Activated CD8-positive, alpha-beta memory T cell treated with anti-CD3 and anti-CD28 coated beads for 48 hours (primary cell): ENCODE results near the gene GALNT12.

Experiments used
- DNase-seq, 3 experiments: peaks; one replicate each; pipeline ENCODE4 v3.0.0-alpha.2; 2020; ENCODE audit warnings: low read depth in 2 of 3, low spot score in 2 of 3

The GALNT12 gene

DNA sequence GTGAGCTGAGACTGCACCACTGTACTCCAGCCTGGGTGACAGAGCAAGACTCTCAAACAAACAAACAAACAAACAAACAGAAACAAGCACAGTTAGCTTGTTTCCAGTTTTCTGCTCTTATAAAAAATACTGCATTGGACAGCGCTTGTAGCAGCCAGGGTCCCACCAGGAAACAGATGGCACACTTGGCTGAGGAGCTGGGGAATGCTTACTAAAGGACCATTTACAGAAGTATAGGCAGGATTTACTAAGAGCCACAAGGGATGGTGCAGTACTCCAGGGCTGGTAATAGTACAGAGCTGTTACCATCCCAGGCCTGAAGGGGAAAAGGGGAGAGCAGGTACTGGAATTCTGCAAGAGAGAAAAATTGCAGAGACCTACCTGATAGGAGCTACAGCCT is 5.9 kb upstream of the GALNT12 start:
- DNase-seq = no peak

DNA sequence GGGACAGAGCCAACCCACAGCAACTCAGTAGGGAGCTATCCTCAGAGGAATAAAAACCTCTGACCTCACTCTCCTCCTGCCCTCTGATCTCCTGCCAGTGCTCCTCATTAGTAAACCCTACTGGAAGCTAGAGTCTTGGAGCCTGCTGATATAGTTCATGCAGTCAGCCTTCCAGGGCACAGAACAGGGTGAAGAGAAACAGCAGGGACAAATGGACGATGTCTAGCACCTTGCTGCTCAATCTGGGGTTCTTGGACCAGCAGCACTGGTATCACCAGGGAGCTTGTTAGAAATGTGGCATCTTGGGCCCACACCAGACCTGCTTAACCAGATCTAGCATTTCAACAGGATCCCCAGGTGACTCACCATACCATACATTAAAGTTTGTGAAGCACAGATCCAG is 5.5 kb upstream of the GALNT12 start:
- no peak for DNase-seq

DNA sequence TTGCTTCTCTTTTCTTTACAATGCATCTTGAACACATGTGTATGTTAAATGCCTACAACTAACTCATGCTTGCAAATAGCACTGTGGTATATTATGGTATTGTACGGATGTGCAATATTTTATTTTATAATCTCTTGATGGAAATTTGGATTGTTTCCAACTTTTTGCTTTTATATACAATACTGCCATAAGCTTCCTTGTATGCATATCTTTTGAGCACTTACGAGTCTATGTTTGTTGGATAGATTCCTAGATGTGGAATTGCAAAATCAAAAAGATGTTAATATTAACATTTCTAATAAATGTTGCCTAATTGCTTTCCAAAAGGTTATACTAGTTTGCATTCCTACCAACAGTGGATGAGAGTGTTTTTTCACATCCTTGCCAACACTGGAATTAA is 3.4 kb upstream of the GALNT12 start:
- DNase-seq = no peak

DNA sequence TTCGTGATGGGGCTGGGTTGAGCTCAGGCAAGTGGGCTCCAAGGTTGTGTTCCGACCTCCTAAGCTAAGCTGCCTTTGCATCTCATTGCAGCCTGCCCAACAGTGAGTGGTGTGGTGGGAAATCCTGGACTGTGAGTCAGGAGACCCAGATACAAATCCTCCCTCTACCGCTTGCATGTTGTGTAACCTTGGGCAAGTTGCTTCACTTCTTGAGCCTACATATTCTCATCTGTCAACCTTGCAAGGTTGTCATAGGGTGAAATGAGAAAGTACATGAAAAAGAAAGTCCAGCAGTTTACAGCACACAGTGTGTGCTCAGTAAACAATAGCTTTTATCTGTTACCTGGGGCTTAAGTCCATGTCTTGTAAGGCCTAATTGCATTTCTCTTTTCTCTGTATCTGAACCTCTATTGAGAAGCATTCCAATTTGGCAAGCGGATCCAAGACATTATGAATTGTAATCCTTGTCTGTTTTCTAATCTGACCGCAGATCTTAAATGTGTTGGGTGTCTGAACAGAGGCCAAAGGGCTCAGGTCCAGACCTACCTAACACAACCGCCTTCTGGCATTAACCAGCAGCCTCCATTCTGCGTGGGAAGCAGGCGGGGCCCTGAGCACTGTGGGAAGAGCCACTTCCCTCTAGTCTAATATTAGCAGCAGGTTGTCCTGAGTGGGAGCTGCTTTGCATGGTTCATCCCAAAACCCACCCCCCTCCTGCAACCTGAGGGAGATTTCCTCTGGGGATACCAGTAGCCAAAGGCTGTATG is 1.8 kb upstream of the GALNT12 start:
- DNase-seq = no peak

DNA sequence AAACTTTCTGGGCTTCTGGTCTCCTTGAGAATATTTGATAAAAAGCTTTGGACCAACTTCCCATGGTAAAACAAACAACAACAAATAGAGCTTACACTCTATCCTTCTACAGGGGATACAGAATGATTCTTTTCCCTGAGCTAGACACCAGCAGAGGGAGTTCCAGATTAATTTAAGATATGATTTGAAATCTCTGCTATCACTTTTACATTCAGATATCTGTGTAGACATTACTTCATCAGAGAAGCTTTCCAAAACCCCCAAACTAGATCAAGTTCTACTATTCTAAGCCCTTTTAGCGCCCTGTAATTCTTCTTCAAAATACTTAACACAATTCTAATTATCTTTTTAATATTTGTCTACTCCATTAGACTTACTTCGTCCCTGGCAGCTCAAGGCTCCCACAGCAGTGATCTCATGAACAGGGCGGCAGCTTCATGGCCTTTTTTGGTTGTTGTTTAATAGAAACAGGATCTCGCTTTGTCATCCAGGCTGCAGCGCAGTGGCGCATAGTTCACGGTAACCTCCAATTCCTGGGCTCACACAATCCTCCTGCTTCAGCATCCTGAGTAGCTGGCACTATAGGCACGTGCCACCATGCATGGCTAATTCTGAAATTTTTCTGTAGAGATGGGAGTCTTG is 955 bp upstream of the GALNT12 start:
- DNase-seq = no peak

DNA sequence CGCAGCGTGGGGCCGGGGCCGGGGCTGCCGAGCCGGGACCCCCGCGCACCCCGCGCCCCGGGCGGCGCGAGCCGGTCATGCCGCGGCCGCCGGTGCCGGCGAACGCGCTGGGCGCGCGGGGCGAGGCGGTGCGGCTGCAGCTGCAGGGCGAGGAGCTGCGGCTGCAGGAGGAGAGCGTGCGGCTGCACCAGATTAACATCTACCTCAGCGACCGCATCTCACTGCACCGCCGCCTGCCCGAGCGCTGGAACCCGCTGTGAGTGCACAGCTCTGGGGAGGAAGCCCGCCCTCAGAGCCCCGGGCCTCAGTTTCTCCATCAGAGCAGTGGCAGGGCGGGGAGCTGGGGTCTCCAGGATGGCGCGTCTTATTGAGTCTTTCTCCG is 335 bp downstream of the GALNT12 start:
- DNase-seq = no peak

DNA sequence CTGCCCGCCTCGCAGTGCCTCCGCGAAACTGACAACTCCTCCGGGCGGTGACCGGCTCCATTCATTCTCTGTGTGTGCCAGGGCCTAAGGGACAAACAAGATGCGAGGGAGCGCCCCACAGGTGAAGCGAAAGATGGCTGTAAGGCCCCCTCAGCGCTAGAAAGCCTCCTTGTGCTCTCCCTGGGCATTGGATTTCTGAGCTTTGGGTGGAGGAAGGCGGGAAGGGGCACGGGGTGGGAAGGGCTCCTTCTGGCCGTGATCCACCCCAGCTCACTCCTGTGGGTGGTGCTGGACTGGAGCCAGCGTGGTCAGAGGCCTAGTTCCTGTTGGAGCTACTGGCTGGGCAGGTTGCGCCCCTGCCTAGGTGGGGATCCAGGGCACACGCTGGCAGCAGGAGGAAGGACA is 943 bp downstream of the GALNT12 start:
- no peak for DNase-seq

DNA sequence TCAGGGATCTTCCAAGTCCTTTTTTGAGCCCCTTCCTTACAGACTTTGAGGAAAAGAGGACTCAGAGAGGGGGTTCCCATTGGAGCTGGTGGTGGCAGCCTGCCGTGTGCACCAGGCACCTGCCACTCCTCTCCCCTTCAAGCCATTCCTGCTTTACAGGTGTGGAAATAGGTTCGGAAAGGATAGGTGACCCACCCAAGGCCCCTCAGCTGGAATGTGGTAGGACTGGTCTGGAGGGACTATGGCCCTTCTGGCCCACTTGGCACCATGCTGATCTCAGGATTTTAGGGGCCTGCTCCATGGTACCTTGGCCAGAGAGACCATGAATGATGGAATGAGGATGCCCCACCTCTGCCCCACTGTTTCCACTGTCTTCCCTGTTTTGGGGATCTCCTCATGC is 1.4 kb downstream of the GALNT12 start:
- no peak for DNase-seq

DNA sequence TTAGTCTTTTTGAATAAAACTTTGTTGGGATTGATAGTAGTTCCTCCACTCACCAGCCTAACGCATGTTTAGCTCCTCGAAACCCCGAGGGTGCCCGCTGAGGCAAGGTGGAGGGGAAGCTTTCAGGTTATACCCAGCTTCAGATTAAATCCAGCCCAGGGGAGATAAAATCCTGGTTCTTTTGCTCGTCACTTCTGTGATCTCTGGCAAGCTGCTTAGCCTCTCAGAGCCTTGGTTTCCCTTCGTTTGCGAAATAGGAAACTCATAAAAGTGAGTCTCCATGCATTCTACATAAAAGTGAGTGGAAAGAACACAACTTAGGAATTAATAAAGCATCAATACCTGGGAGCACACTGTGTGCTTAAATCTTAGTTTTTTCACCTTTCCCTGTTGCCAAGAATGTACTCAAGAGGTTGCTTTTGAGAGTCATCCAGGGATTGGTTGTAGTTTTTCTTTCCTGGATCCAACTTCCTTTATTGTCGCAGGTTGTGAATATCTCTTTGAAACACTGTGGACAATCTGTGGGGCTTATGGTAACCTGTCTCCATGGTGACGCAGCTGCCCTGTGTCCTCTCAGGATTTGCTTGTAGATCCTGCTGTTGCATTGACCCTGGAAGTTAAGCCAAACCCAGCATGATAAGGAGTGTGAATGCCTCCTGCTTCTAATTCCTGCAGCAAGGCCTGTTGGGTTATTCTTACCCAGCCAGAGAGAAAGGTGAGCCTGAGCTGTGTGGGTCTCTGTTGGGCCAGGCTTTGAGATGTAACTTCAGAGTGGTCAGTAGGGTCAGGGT is 2.0 kb downstream of the GALNT12 start:
- no peak for DNase-seq

DNA sequence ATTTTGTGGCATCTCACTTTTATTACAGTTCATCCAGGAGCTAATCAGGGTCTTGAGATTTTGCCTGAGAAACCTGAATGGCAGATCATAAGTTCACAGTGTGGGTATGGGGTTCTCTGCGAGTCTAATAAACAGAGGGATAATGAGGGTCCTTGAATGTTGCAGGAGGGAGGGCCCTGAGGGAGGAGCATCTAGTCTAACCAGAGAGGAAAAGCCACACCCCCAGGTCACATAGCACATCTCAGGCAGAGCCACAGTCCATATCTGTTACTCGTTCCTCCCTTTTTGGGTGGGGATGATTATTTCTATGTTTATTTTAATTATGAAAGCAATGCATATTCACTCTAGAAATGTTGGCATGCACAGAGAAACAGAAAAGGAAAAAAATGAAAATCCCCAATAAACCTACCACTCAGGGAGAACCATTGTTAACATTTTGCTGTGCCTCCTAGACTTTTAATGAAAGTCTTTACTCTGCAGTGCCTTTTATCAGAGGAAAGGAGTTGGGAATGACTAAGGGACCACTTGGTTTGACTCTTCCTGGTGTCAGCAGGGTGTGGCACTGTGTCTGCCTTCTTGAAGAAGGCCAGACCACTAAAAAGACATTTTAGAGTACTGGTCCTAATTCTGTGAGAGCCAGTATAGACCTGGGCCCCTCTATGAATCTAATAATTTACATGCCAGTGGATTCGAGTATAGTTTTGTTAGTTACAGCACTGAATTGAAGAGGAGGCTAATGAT is 2.8 kb downstream of the GALNT12 start:
- DNase-seq = no peak

DNA sequence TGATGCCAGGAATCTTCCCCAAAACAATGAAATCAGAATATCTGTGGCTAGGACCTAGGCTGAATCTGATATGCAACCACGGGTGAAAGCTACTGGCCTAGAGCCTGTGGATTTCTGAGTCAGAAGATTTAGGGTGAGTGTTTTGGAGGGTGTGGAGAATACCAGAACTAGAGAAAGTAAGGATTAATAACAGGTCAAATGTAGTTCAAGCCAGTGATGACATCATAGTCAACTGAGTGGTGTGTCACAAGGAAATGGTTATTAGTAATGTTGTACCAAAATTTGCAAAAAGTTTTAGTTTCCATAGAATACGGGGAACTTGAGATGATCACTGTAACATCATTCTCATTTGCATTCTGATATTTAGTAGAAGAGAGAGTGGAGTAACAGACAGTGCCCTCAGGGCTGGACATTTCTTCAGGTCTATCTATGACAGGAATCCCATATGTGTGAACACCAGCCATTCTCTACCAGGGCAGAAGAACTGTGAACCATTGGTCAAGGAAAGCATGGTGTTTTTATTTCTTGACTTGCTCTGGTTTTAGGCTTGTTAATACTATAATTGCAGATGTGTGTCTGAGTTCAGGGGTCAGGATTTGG is 3.7 kb downstream of the GALNT12 start:
- DNase-seq = no peak

DNA sequence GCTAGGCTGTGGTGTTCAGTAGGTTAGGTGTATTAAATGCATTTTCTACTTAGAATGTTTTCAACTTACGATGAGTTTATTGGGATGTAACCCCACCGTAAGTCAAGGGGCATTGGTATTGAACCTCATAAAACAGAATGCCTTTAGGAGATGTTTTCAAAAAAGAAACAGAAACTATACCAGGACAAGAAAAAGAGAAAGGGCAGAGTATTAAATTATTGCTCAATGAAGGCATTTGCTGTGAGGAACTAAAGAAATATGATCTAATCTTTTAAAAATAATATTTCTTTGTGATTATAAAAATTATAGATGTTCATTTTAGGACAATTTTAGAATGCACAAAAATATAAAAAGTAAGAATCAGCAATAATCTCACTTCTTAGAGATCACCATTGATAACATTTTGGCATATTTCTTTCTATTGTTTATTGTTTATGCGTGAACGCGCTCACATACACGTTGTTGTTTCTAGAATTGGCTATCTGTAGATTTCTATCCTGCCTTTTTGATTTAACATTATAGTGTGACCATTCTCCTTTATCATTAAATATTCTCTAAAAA is 8.0 kb downstream of the GALNT12 start:
- DNase-seq = no peak

DNA sequence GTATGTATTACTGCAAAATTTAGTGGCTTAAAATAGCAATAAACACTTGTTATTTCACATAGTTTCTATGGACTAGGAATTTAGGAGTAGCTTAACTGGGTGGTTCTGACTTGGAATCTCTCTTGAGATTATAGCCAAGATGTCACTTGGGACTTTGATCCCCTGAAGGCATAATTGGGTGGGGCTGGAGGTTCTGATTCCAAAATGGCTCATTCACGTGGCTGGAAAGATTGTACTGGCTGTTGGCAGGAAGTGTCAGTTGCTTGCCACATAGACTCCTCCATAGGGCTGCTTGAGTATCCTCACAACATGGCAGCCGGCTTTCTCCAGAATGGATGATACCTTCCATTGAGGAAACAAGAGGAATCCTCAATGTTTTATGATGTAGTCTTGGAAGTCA is 11.3 kb downstream of the GALNT12 start:
- DNase-seq = no peak

DNA sequence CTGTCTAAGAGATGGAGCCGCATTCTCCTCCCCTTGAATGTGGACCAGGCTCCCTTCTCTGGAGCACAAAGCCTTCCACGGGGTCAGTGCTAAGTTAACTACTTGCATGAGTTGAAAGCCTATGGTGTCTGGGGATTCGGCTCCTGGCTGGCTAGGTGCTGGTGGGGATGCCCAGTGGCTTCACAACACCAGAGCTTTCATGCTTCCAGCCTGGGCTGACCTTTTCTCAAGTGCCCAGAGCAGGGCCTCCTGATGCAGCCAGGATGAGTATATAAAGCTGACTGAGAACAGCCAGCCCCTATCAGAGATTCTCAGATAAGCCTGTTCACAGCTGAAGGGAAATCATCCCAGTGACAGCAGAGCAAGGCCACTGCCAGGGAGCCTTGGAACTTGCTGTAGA is 11.8 kb downstream of the GALNT12 start:
- no peak for DNase-seq

DNA sequence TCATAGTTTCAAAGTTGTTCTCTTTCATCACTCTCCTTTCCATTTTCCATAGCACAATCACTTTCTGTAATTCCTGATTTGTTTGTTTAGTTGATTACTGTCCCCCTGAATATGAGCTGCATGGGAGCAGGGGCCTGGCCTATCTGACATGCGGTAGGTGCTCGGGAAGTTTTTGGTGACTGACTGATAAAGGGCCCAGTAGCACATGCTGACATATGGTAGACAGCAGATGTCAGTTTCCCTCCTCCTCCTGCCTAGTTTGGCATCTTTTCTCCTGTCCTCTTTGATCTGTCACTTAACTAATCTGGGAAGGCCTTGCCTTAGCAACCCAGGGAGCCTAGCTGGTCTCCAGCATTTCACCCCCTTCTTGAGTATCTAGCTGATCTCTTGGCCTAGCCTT is 14.4 kb downstream of the GALNT12 start:
- DNase-seq = no peak

DNA sequence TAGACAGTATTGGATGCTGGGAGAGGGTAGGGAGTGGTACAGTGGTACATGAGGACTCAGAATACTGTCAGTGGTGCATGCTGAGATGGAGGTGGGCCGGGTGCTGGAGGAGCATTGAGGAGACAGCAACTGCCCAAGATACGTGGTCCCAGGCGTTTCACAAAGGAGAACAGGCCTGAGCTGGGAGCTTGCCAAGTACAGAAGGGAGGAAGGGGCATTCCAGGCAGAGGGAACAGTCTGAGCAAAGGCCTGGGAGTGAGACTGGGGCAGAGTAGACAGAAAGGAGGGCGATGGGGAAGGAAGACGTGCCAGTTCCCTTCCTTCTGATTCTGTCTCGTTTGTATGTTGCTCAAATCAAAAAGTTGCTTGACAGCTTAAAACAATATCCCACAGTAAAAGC is 15.2 kb downstream of the GALNT12 start:
- DNase-seq = no peak

DNA sequence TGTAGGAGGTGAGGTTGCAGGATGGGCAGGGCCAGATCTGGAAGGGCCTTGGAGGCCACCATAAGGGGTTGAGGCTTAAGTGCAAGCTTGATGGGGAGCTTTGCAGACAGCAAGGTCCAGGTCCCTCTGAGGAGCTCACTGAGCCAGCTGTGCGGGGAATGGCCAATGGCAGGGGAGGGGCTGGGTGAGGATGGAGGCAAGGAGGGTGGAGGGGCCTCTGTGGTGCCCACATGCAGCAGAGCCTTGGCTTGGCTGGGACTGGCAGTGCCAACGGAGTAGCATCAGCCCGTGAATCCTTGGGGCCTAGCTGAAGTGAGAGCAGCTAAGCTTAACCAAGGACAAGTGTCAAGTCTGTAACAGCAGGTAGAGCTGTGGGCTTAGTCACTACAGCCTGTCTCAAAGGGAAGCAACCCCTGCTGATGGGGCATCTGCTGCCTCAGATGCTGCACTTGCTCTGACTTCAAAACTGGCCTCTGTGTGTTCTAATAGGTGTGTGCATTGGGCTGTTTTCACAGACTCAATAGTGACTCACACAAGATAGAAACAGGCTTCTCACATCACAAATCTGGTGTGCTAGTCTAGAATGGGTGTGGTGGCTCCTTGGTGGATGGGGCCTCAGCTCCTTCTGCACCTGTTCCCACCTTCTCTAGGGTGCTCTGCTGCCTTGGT is 16.3 kb downstream of the GALNT12 start:
- DNase-seq = no peak

DNA sequence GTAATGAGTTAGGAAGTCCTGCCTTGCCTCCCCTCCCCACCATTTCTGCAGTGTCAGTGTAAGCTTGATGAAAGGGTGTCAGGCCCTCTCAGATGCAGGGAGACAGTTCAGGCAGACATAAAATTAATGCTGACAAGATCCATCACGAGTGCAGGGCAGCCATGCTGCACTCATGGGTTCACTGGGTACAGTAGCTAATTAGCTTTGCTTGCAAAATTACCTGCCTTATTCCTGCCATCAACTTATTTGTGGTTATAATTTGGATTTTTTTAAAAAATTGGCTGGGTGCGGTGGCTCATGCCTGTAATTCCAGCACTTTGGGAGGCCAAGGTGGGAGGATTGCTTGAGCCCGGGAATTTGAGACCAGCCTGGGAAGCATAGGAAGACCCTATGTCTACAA is 17.9 kb downstream of the GALNT12 start:
- DNase-seq = no peak

DNA sequence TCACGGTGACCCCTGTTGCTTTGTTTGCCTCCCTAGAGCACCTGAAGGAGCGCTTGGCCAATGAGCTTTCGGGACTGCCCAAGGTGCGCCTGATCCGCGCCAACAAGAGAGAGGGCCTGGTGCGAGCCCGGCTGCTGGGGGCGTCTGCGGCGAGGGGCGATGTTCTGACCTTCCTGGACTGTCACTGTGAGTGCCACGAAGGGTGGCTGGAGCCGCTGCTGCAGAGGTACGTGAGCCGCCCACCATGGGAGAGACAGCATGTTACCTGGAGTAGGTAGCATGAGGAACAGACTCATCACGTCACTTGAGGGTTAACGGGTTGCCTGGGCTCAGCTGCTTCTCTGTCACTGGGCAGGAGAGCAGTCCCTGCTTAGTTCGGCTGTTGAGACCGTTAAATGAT is 19.2 kb downstream of the GALNT12 start:
- DNase-seq = no peak

DNA sequence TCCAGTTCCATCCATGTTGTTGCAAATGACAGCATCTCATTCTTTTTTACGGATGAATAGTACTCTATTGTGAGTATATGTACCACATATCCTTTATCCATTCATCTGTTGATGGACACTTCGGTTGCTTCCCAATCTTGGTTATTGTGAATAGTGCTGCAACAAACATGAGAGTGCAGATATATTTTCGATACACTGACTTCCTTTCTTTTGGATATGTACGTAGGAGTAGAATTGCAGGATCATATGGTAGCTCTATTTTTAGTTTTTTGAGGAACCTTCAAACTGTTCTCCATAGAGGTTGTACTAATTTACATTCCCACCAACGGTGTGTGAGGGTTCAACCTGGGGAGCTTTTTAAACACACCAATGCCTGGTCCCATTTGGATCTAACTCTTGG is 22.3 kb downstream of the GALNT12 start:
- DNase-seq = no peak
